Transverse colon (tissue), 4 donors: ENCODE data around the gene GLIS2. TPM values are rescaled to one million over a fixed set of nuclear protein-coding genes. Genes with fewer than 3 reads are reported as not detected.

Experiments used
- DNase-seq: peaks from one replicate; pipeline ENCODE4 v3.0.0-alpha.2; 2019
- H3K27ac ChIP-seq, 4 donors: fragments of 200-600 bp; sonication (generic); 2 replicates each; pipeline ENCODE4 v1.5.1; 2016 to 2018; ENCODE audit warnings: inconsistent platforms in 4 of 4
- H3K27me3 ChIP-seq: fragments of 200-600 bp; sonication (generic); 2 replicates; pipeline ENCODE4 v1.5.1; 2017; ENCODE audit warnings: inconsistent platforms
- H3K36me3 ChIP-seq, 4 donors: fragments of 200-600 bp; sonication (generic); 2 replicates each; pipeline ENCODE4 v1.5.1; 2017 to 2019; ENCODE audit warnings: inconsistent platforms in 4 of 4
- H3K4me1 ChIP-seq, 4 donors: fragments of 200-600 bp; sonication (generic); 2 replicates each; pipeline ENCODE4 v1.5.1; 2017 to 2020; ENCODE audit warnings: inconsistent platforms in 4 of 4
- H3K4me3 ChIP-seq, 4 donors: fragments of 200-600 bp; sonication (generic); 1 replicate in 1 of 4; 2 replicates in 3 of 4; pipeline versions ENCODE4 v1.5.1 to v1.6.1; 2017 to 2019; ENCODE audit warnings: inconsistent platforms in 4 of 4
- H3K9me3 ChIP-seq, 2 donors: fragments of 200-600 bp; sonication (generic); 2 replicates each; pipeline ENCODE4 v1.5.1; 2017 to 2019; ENCODE audit warnings: inconsistent platforms in 2 of 2
- EP300 ChIP-seq: sonication (generic); formaldehyde crosslinking; IDR thresholded peaks from one replicate; pipeline ENCODE4 v1.6.1; 2017; ENCODE audit warnings: antibody characterized with exemption, low read depth
- POLR2A ChIP-seq: fragments of 450-650 bp; IDR thresholded peaks from one replicate; pipeline ENCODE4 v1.6.1; 2016; ENCODE audit warnings: antibody characterized with exemption, mild to moderate bottlenecking, moderate library complexity
- POLR2AphosphoS5 ChIP-seq, 3 donors: sonication (generic); formaldehyde crosslinking; IDR thresholded peaks; one replicate each; pipeline ENCODE4 v1.6.1; 2016; ENCODE audit warnings: antibody characterized with exemption in 3 of 3
- WGBS, 2 donors: methylation state at CpG; one replicate each; pipeline ENCODE4 v1.1.5; 2018; ENCODE audit warnings: low coverage in 1 of 2; 5-methylcytosine and 5-hydroxymethylcytosine counted together
- in situ Hi-C, 4 donors: fragments of 200-750 bp; cut with MboI; loops; one replicate each; pipeline versions ENCODE4 v1.15.0 to v1.15.1; 2017; ENCODE audit warnings: low sequenced_read_pairs in 3 of 4, low pct_ligation_motif_present in 1 of 4, low pct_unique_long_range_greater_than_20kb in 1 of 4
- intact Hi-C: fragments of 100-400 bp; cut with DNase I; formaldehyde crosslinking; loops from one replicate; pipeline ENCODE4 v1.15.1; 2023; ENCODE audit warnings: low total_unique reads
- total RNA-seq, 4 donors: library from RNA; depleted of rRNA; stranded (reverse); fragments of >200 nt; gene quantifications; one replicate each; pipeline ENCODE4 v1.1.0, GENCODE V29; 2016
- TF ChIP-seq, protein P1 (sequence below), 5 experiments: fragments of 200-600 bp in 3 of 5; fragments of 450-650 bp in 2 of 5; sonication (generic) in 3 of 5; IDR thresholded peaks; 1 replicate in 2 of 5; 2 replicates in 3 of 5; pipeline ENCODE4 v1.5.1; 2016 to 2017; ENCODE audit warnings: antibody characterized with exemption in 5 of 5, inconsistent platforms in 3 of 5, mild to moderate bottlenecking in 2 of 5, moderate library complexity in 1 of 5

GLIS2 gene
- total RNA-seq, 4 donors from 2014 or later: 0.68 to 5.0 (median 1.8) TPM

DNA sequence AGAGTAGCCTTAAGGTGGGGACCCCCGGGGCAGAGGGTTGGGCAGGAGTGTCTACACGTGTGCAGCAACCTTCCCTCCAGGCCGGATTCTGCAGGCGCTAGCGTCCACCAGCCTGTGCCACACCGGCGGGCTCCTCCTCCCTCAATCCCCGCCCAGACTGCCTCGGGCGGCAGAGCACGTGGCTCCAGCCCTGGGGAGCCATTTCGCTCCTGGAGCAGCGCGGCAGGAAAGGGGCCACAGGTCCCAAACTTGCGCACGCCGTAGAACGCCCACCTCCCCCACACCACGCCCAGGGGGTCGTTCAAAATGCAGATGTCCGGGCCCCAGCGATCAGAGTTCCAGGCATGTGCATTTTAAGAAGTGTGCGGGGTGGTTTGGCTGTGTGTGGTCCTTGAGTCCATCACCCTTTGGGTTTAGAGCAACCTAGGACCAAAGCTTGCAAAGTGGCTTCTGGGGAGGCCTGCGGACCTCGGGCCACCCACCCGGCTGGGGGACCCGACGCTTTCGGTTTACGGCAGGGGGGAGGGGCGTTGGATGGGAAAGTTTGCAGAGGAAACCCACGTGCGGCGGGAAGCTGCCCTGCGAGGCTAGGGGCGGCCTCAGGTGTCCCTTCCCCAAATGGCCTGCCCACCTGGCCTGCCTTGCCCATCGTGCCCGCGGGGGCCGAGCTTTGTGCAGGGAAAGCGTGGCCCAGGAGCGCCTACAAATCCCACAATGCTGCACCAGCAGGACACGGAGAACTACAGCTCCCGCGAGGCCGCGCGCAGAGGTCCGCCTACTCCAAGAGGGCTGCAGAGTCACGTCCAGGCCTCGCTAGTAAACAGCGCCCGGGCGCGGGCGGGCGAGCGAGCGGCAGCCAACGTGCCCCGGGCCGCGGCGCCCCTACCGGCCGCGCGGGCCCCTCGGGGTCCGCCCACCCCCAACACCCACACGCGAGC lies 44.4 kb upstream of the GLIS2 start:
- no peaks in the 10 kb centered on the region for H3K27me3 ChIP-seq
- in situ Hi-C loops: no loop called here
- H3K9me3 ChIP-seq: no peaks in the 10 kb centered on the region
- TF ChIP-seq POLR2AphosphoS5 (IDR thresholded peaks at IDR 0.05) (peak; percentile 62 to 81 (median 66)), POLR2A (no peak), EP300 (no peak)
- TF ChIP-seq, protein P1, sequence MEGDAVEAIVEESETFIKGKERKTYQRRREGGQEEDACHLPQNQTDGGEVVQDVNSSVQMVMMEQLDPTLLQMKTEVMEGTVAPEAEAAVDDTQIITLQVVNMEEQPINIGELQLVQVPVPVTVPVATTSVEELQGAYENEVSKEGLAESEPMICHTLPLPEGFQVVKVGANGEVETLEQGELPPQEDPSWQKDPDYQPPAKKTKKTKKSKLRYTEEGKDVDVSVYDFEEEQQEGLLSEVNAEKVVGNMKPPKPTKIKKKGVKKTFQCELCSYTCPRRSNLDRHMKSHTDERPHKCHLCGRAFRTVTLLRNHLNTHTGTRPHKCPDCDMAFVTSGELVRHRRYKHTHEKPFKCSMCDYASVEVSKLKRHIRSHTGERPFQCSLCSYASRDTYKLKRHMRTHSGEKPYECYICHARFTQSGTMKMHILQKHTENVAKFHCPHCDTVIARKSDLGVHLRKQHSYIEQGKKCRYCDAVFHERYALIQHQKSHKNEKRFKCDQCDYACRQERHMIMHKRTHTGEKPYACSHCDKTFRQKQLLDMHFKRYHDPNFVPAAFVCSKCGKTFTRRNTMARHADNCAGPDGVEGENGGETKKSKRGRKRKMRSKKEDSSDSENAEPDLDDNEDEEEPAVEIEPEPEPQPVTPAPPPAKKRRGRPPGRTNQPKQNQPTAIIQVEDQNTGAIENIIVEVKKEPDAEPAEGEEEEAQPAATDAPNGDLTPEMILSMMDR (IDR thresholded peaks at IDR 0.05): peak in 1 of 5 experiments; percentile 14
- intact Hi-C loops: no loop called here
- H3K4me3 ChIP-seq: peak overlapping the region; percentile 79 to 95 (median 88)
- DNase-seq: peak; percentile 93
- H3K27ac ChIP-seq: peak overlapping the region; percentile 84 to 97 (median 94)
- no peaks in the 10 kb centered on the region for H3K36me3 ChIP-seq
- peaks cover 5 to 16% (median 7%) of the 10 kb centered on the region in 4 donors for H3K4me1 ChIP-seq
- 2% methylated on average over 20 of the region's 72 CpGs; no CpG with 5 or more reads in 1 of the 2 donors for WGBS, 2 donors

DNA sequence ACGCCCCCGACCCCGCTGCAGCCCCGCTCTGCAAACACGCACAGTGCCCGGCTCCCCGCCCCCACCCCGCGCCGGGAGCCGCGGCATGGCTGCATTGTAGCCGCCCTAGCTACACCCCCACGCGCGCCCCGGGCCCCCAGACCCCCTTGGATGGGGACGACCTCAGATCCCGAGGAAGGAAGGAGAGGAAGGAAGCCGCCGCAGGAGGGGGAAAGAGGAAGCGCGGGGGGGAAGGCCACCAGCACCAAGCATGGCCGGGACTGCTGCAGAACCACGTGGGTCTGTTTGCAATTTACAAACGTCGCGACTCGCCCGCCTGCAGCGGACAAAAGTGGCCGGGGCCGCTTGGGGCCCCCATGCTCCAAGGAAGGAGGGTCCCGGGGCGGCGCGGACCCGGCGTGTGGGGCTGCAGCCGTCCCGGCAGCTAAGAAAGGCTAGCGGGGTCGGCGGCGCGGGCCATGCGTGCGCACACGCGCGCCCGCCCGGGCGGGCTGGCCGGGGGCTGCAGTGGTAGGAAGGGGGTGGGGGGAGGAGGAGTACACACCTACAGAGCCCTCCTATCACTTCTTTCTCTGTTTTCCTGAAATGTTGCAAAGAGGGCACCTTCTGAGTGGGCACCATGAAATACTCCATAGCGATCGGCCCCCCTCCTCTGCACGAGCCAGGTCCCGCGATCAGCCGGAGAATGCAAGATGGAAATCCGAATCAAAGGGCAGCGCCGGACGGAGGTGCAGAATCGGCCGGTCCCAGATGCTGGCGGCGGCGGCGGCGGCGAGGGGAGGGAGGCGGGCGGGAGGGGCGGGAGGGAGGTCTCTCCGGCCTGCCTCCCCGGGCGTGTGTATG lies 43.5 kb upstream of the GLIS2 start:
- Histone ChIP-seq H3K27me3 (no peaks in the 10 kb centered on the region), H3K27ac (peak overlapping the region; percentile 84 to 97 (median 94)), H3K4me3 (peak overlapping the region; percentile 79 to 95 (median 88)), H3K9me3 (no peaks in the 10 kb centered on the region), H3K4me1 (peaks cover 5 to 16% (median 7%) of the 10 kb centered on the region in 4 donors), H3K36me3 (no peaks in the 10 kb centered on the region)
- 0% methylated on average over 19 of the region's 79 CpGs; no CpG with 5 or more reads in 1 of the 2 donors for WGBS, 2 donors
- intact Hi-C loops (no loop called here), in situ Hi-C loops (no loop called here)
- TF ChIP-seq POLR2AphosphoS5 (IDR thresholded peaks at IDR 0.05) (no peak), POLR2A (no peak), EP300 (no peak)
- TF ChIP-seq, protein P1 (IDR thresholded peaks at IDR 0.05): no peak
- DNase-seq: peak; percentile 52

DNA sequence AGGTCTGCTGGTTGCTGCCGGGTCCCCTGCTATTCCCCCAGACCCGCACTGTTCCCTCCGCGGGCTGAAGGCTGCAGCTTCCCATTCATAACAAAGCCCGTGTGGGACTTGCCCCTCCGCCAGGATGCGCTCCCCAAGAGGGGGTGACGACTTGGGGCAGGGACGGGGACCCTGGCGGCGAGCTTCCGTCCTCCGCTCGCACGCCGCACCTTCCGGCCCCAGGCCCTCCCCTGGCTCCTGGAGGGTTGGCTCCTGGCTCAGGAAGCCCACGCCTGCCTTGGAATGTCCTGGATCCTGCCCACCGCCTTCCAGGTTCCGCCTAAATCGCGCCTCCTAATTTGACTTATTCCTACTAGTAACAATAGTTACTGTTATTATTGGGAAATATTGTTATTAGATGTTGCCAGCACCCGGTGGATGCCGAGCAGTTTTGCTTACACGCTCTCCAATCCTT lies 42.0 kb upstream of the GLIS2 start:
- DNase-seq: peak; percentile 55
- H3K36me3 ChIP-seq: no peaks in the 10 kb centered on the region
- no peaks in the 10 kb centered on the region for H3K27me3 ChIP-seq
- in situ Hi-C loops (no loop called here), intact Hi-C loops (no loop called here)
- no peak for TF ChIP-seq POLR2AphosphoS5 (IDR thresholded peaks at IDR 0.05)
- TF ChIP-seq, protein P1 (IDR thresholded peaks at IDR 0.05): peak in 4 of 5 experiments; percentile 30 to 45 (median 35)
- peak overlapping the region; percentile 84 to 97 (median 94) for H3K27ac ChIP-seq
- no peaks in the 10 kb centered on the region for H3K9me3 ChIP-seq
- 2 to 6% methylated on average over 5 to 17 of the region's 25 CpGs for WGBS, 2 donors
- H3K4me3 ChIP-seq: peak overlapping the region; percentile 79 to 95 (median 88)
- H3K4me1 ChIP-seq: peaks cover 5 to 16% (median 7%) of the 10 kb centered on the region in 4 donors

DNA sequence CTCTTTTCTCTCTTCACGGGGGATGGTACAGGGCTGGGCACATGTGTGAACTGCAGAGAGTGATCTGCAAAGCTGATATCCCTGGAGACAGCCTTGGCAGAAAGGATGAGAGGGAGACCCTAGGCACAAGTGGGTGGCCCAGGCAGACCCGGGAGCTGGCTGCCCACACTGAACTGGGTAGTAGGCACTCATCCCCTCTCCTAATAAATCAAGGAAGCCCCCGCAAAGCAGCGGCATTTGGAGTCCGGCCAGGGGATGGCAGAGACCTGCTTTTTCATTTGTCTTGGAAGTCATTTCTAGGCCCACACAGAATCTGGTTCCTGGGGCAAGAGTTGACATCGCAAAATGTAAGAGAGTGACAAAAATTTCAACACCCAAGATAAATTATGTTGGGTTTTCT lies 40.0 kb upstream of the GLIS2 start:
- WGBS, 2 donors: 73 to 92% methylated on average over 5 to 6 of the region's 6 CpGs
- intact Hi-C loops: no loop called here
- in situ Hi-C loops: no loop called here

More for the DNA sequence above, 40.0 kb upstream of the GLIS2 start:
- Histone ChIP-seq H3K27ac (no peak overlapping the region), H3K9me3 (no peaks in the 10 kb centered on the region), H3K4me3 (no peak overlapping the region), H3K36me3 (no peaks in the 10 kb centered on the region), H3K4me1 (peaks cover 2 to 12% (median 4%) of the 10 kb centered on the region in 4 donors), H3K27me3 (no peaks in the 10 kb centered on the region)
- TF ChIP-seq, protein P1 (IDR thresholded peaks at IDR 0.05): no peak
- no peak for TF ChIP-seq POLR2A
- no peak for TF ChIP-seq EP300
- TF ChIP-seq POLR2AphosphoS5 (IDR thresholded peaks at IDR 0.05): no peak
- DNase-seq: no peak
